Karpas-422 (cell line): ENCODE measurements around the gene IER2. TPM values are rescaled to one million over a fixed set of nuclear protein-coding genes. Genes with fewer than 3 reads are reported as not detected.
"Not testable (repeated sequence)": the region's sequence is repeated elsewhere in the genome, so short reads cannot be mapped to it uniquely, and the experiment has no call there.

ENCODE experiments used
- DNase-seq: peaks from one replicate; pipeline ENCODE4 v3.0.0-alpha.2; 2015
- H2AFZ ChIP-seq: fragments of 200-600 bp; sonication (generic); 2 replicates; pipeline ENCODE4 v1.6.1; 2014; ENCODE audit warnings: antibody characterized with exemption, low read length, mixed read lengths
- H3K27ac ChIP-seq: fragments of 200-600 bp; sonication (generic); 2 replicates; pipeline ENCODE4 v1.5.1; 2014; ENCODE audit warnings: mild to moderate bottlenecking, low read length, moderate library complexity
- H3K27me3 ChIP-seq: fragments of 200-600 bp; sonication (generic); 2 replicates; pipeline ENCODE4 v1.6.1; 2014; ENCODE audit warnings: low read length, mixed read lengths
- H3K36me3 ChIP-seq: fragments of 200-600 bp; sonication (generic); 2 replicates; pipeline ENCODE4 v1.6.1; 2014; ENCODE audit warnings: low read length, mixed read lengths; ENCODE audit not compliant: insufficient read depth
- H3K4me1 ChIP-seq: fragments of 200-600 bp; sonication (generic); 2 replicates; pipeline ENCODE4 v1.6.1; 2014; ENCODE audit warnings: mild to moderate bottlenecking, low read length, mixed read lengths
- H3K4me2 ChIP-seq: fragments of 200-600 bp; sonication (generic); 2 replicates; pipeline ENCODE4 v1.6.1; 2014; ENCODE audit warnings: low read length, low read depth, mild to moderate bottlenecking; ENCODE audit not compliant: poor library complexity, severe bottlenecking
- H3K4me3 ChIP-seq: fragments of 200-600 bp; sonication (generic); 2 replicates; pipeline ENCODE4 v1.5.1; 2014; ENCODE audit warnings: mild to moderate bottlenecking, antibody characterized with exemption, low read length, mixed read lengths
- H3K79me2 ChIP-seq: fragments of 200-600 bp; sonication (generic); 2 replicates; pipeline ENCODE4 v1.6.1; 2014; ENCODE audit warnings: mild to moderate bottlenecking, low read length, mixed read lengths
- H3K9ac ChIP-seq: fragments of 200-600 bp; sonication (generic); 2 replicates; pipeline ENCODE4 v1.6.0; 2014; ENCODE audit warnings: low read length
- H3K9me2 ChIP-seq: fragments of 200-600 bp; sonication (generic), shearing (Covaris generic); replicated peaks from 2 replicates; pipeline ENCODE4 v1.6.0; 2014; ENCODE audit warnings: mild to moderate bottlenecking, low read length, moderate library complexity; ENCODE audit not compliant: insufficient read depth
- H3K9me3 ChIP-seq: fragments of 300-700, 200-600 bp; sonication (generic); 2 replicates; pipeline ENCODE4 v1.6.1; 2014; ENCODE audit warnings: low read length, mixed read lengths
- H4K20me1 ChIP-seq: fragments of 200-600 bp; sonication (generic); 2 replicates; pipeline ENCODE4 v1.6.1; 2014; ENCODE audit warnings: mild to moderate bottlenecking, antibody characterized with exemption, low read length, low read depth; ENCODE audit not compliant: insufficient read depth
- total RNA-seq: library from RNA; depleted of rRNA; stranded (reverse); fragments of >200 nt; shearing (Covaris generic); gene quantifications from 2 replicates; pipeline ENCODE4 v1.2.3, GENCODE V29; 2014; ENCODE audit warnings: low replicate concordance

IER2 gene
- total RNA-seq, 1 experiment from 2014 or later, result 7.3 TPM

GRCh38 chr19:13139633-13140311 lies 10.4 kb upstream of the IER2 start:
- H3K36me3 ChIP-seq, result no peaks in the 10 kb centered on the region

GRCh38 chr19:13146763-13147563 lies 3.2 kb upstream of the IER2 start:
- H3K4me1 ChIP-seq, result peaks cover 13% of the 10 kb centered on the region
- no peak overlapping the region for H3K27ac ChIP-seq
- H3K9ac ChIP-seq, result no peak overlapping the region
- H3K4me3 ChIP-seq, result no peak overlapping the region
- H3K36me3 ChIP-seq, result no peaks in the 10 kb centered on the region
- H4K20me1 ChIP-seq, result no peaks in the 10 kb centered on the region
- H3K9me3 ChIP-seq, result no peaks in the 10 kb centered on the region
- no peak overlapping the region for H2AFZ ChIP-seq
- no peaks in the 10 kb centered on the region for H3K27me3 ChIP-seq
- no peaks in the 10 kb centered on the region for H3K9me2 ChIP-seq
- H3K79me2 ChIP-seq, result peaks cover 21% of the 10 kb centered on the region
- DNase-seq, result no peak
- no peak overlapping the region for H3K4me2 ChIP-seq

More at GRCh38 chr19:13139633-13140311, 10.4 kb upstream of the IER2 start:
- H3K4me3 ChIP-seq, result no peak overlapping the region
- H3K79me2 ChIP-seq, result peaks cover 3% of the 10 kb centered on the region; the same call in 1 of the 2 replicates
- H3K9me2 ChIP-seq, result no peaks in the 10 kb centered on the region
- no peak overlapping the region for H2AFZ ChIP-seq
- peaks cover 2% of the 10 kb centered on the region; the same call in 1 of the 2 replicates for H4K20me1 ChIP-seq
- H3K9ac ChIP-seq, result no peak overlapping the region
- no peak overlapping the region for H3K4me2 ChIP-seq
- no peak for DNase-seq
- H3K4me1 ChIP-seq, result no peaks in the 10 kb centered on the region
- H3K27me3 ChIP-seq, result no peaks in the 10 kb centered on the region
- H3K27ac ChIP-seq, result no peak overlapping the region
- H3K9me3 ChIP-seq, result no peaks in the 10 kb centered on the region

- Histone ChIP-seq H4K20me1 (peaks cover 12% of the 10 kb centered on the region), H3K79me2 (peaks cover 21% of the 10 kb centered on the region), H2AFZ (peak overlapping the region; percentile 52; the same call in 1 of the 2 replicates), H3K27ac (peak overlapping the region; percentile 4; the same call in 1 of the 2 replicates), H3K4me1 (peaks cover 35% of the 10 kb centered on the region), H3K9ac (peak overlapping the region; percentile 91), H3K4me3 (peak overlapping the region; percentile 77), H3K4me2 (peak overlapping the region; percentile 93)
- peak; percentile 58 for DNase-seq
- not testable (repeated sequence) for H3K9me3 ChIP-seq, H3K9me2 ChIP-seq, H3K36me3 ChIP-seq, H3K27me3 ChIP-seq
These were observed 1.0 kb upstream of the IER2 start for GRCh38 chr19:13149173-13149627.

GRCh38 chr19:13149628-13150186 lies 504 bp upstream of the IER2 start:
- peak; percentile 79 for DNase-seq
- Histone ChIP-seq H3K9ac (peak overlapping the region; percentile 91), H3K27me3 (no peaks in the 10 kb centered on the region), H4K20me1 (peaks cover 17% of the 10 kb centered on the region), H3K4me3 (peak overlapping the region; percentile 77), H3K79me2 (peaks cover 21% of the 10 kb centered on the region), H3K36me3 (no peaks in the 10 kb centered on the region), H3K27ac (peak overlapping the region; percentile 4; the same call in 1 of the 2 replicates), H3K4me1 (peaks cover 40% of the 10 kb centered on the region), H3K4me2 (peak overlapping the region; percentile 93), H2AFZ (peak overlapping the region; percentile 52; the same call in 1 of the 2 replicates), H3K9me3 (no peaks in the 10 kb centered on the region), H3K9me2 (no peaks in the 10 kb centered on the region)

- Histone ChIP-seq H2AFZ (no peak overlapping the region), H3K9ac (peak overlapping the region; percentile 91), H3K9me3 (no peaks in the 10 kb centered on the region), H3K4me2 (peak overlapping the region; percentile 93), H3K4me1 (peaks cover 54% of the 10 kb centered on the region), H3K36me3 (no peaks in the 10 kb centered on the region), H3K9me2 (no peaks in the 10 kb centered on the region), H3K27me3 (no peaks in the 10 kb centered on the region), H3K4me3 (peak overlapping the region; percentile 77), H3K27ac (peak overlapping the region; percentile 67), H4K20me1 (peaks cover 25% of the 10 kb centered on the region), H3K79me2 (peaks cover 21% of the 10 kb centered on the region)
- peak; percentile 60 for DNase-seq
These were observed 857 bp downstream of the IER2 start for GRCh38 chr19:13150931-13151604.

- H3K27me3 ChIP-seq, result no peaks in the 10 kb centered on the region
- H4K20me1 ChIP-seq, result peaks cover 25% of the 10 kb centered on the region
- H3K4me1 ChIP-seq, result peaks cover 58% of the 10 kb centered on the region
- peak overlapping the region; percentile 91 for H3K9ac ChIP-seq
- peaks cover 21% of the 10 kb centered on the region for H3K79me2 ChIP-seq
- no peaks in the 10 kb centered on the region for H3K36me3 ChIP-seq
- peak; percentile 98 for DNase-seq
- H3K4me2 ChIP-seq, result peak overlapping the region; percentile 97
- no peaks in the 10 kb centered on the region for H3K9me3 ChIP-seq
- H3K4me3 ChIP-seq, result peak overlapping the region; percentile 77
- H3K27ac ChIP-seq, result peak overlapping the region; percentile 73
- peak overlapping the region; percentile 36; the same call in 1 of the 2 replicates for H2AFZ ChIP-seq
- no peaks in the 10 kb centered on the region for H3K9me2 ChIP-seq
These were observed 1.6 kb downstream of the IER2 start for GRCh38 chr19:13151605-13152355.

- peak overlapping the region; percentile 36; the same call in 1 of the 2 replicates for H2AFZ ChIP-seq
- DNase-seq, result no peak
- H4K20me1 ChIP-seq, result peaks cover 25% of the 10 kb centered on the region
- peaks cover 21% of the 10 kb centered on the region for H3K79me2 ChIP-seq
- H3K27ac ChIP-seq, result peak overlapping the region; percentile 73
- H3K27me3 ChIP-seq, result no peaks in the 10 kb centered on the region
- H3K4me3 ChIP-seq, result peak overlapping the region; percentile 77
- peak overlapping the region; percentile 86 for H3K9ac ChIP-seq
- no peaks in the 10 kb centered on the region for H3K9me3 ChIP-seq
- no peaks in the 10 kb centered on the region for H3K36me3 ChIP-seq
- H3K4me2 ChIP-seq, result peak overlapping the region; percentile 97
- no peaks in the 10 kb centered on the region for H3K9me2 ChIP-seq
- H3K4me1 ChIP-seq, result peaks cover 58% of the 10 kb centered on the region
These were observed 2.3 kb downstream of the IER2 start for GRCh38 chr19:13152356-13152973.
